Peyer's patch (tissue), 4 donors: ENCODE data around the gene ZNF747. TPM values are rescaled to one million over a fixed set of nuclear protein-coding genes. Genes with fewer than 3 reads are reported as not detected.
"Not testable (repeated sequence)": the region's sequence is repeated elsewhere in the genome, so short reads cannot be mapped to it uniquely, and the experiment has no call there.

Experiments
- DNase-seq, 3 donors: peaks; one replicate each; pipeline ENCODE4 v3.0.0-alpha.2; 2017 to 2019
- H3K27ac ChIP-seq, 4 donors: fragments of 200-600 bp; sonication (generic); one replicate each; pipeline ENCODE4 v1.5.1; 2016 to 2019
- H3K27me3 ChIP-seq, 2 donors: fragments of 200-600 bp; sonication (generic); one replicate each; pipeline ENCODE4 v1.5.1; 2019
- H3K36me3 ChIP-seq, 3 donors: fragments of 200-600 bp; sonication (generic); one replicate each; pipeline ENCODE4 v1.5.1; 2016 to 2019
- H3K4me1 ChIP-seq, 4 donors: fragments of 200-600 bp; sonication (generic); one replicate each; pipeline ENCODE4 v1.5.1; 2016 to 2019
- H3K4me3 ChIP-seq, 4 donors: fragments of 200-600 bp; sonication (generic); 1 replicate in 3 of 4; 2 replicates in 1 of 4; pipeline ENCODE4 v1.5.1; 2016 to 2019; ENCODE audit warnings: mild to moderate bottlenecking in 1 of 4
- H3K9me3 ChIP-seq, 4 donors: fragments of 200-600 bp; sonication (generic); one replicate each; pipeline ENCODE4 v1.5.1; 2016 to 2019; ENCODE audit warnings: mild to moderate bottlenecking in 1 of 4
- POLR2A ChIP-seq, 2 donors: fragments of 450-650 bp; IDR thresholded peaks; one replicate each; pipeline ENCODE4 v1.5.1; 2017; ENCODE audit warnings: antibody characterized with exemption in 2 of 2, mild to moderate bottlenecking in 2 of 2, moderate library complexity in 2 of 2
- total RNA-seq, 4 donors: library from RNA; depleted of rRNA; stranded (reverse); fragments of >200 nt; gene quantifications; one replicate each; pipeline ENCODE4 v1.1.0, GENCODE V29; 2016
- TF ChIP-seq, protein P1 (sequence below), 6 experiments: fragments of 450-650 bp in 4 of 6; fragments of 200-600 bp in 2 of 6; sonication (generic) in 1 of 6; IDR thresholded peaks; one replicate each; pipeline ENCODE4 v1.5.1; 2017 to 2019; ENCODE audit warnings: antibody characterized with exemption in 6 of 6, mild to moderate bottlenecking in 3 of 6, moderate library complexity in 1 of 6

ZNF747 gene
- total RNA-seq, 4 donors from 2014 or later, result 12.4 to 22.8 (median 19.1) TPM

GRCh38 chr16:30539000-30539964, 4.6 kb upstream of the ZNF747 start:
- TF ChIP-seq POLR2A (IDR thresholded peaks at IDR 0.05), result no peak
- TF ChIP-seq, protein P1, sequence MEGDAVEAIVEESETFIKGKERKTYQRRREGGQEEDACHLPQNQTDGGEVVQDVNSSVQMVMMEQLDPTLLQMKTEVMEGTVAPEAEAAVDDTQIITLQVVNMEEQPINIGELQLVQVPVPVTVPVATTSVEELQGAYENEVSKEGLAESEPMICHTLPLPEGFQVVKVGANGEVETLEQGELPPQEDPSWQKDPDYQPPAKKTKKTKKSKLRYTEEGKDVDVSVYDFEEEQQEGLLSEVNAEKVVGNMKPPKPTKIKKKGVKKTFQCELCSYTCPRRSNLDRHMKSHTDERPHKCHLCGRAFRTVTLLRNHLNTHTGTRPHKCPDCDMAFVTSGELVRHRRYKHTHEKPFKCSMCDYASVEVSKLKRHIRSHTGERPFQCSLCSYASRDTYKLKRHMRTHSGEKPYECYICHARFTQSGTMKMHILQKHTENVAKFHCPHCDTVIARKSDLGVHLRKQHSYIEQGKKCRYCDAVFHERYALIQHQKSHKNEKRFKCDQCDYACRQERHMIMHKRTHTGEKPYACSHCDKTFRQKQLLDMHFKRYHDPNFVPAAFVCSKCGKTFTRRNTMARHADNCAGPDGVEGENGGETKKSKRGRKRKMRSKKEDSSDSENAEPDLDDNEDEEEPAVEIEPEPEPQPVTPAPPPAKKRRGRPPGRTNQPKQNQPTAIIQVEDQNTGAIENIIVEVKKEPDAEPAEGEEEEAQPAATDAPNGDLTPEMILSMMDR (IDR thresholded peaks at IDR 0.05), result no peak
- H3K4me1 ChIP-seq, result peaks cover 0 to 25% (median 0%) of the 10 kb centered on the region in 4 donors
- H3K4me3 ChIP-seq, result no peak overlapping the region
- no peak for DNase-seq
- no peak overlapping the region for H3K27ac ChIP-seq
- no peaks in the 10 kb centered on the region for H3K27me3 ChIP-seq
- no peaks in the 10 kb centered on the region for H3K36me3 ChIP-seq
- no peaks in the 10 kb centered on the region for H3K9me3 ChIP-seq

DNA sequence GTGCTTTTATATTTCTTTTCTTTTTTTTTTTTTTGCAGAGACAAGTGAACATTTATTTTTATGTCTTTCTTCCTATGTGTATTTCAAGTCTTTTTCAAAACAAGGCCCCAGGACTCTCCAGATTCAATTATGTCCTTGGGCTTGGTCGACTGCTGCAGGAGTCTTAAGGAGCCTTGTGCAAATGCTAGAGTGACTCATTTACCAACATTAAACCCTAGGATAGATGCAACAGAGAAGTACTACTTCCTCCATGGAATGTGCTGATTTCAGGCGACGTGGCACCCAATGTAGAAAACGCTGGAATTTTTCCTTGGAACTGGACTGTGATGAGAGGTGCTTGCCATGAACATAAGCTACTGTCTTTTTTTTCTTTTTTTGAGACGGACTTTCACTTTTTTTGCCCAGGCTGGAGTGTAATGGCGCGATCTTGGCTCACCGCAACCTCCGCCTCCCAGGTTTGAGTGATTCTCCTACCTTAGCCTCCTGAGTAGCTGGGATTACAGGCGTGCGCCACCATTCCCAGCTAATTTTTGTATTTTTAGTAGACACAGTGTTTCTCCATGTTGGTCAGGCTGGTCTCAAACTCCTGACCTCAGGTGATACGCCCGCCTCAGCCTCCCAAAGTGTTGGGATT, 1.9 kb upstream of the ZNF747 start:
- peaks cover 0 to 27% (median 0%) of the 10 kb centered on the region in 4 donors for H3K4me1 ChIP-seq
- H3K4me3 ChIP-seq, H3K9me3 ChIP-seq, H3K27me3 ChIP-seq, DNase-seq: not testable (repeated sequence)
- peaks cover 0 to 12% (median 0%) of the 10 kb centered on the region in 3 donors for H3K36me3 ChIP-seq
- peak overlapping the region in 1 of 4 donors; percentile 96 for H3K27ac ChIP-seq

DNA sequence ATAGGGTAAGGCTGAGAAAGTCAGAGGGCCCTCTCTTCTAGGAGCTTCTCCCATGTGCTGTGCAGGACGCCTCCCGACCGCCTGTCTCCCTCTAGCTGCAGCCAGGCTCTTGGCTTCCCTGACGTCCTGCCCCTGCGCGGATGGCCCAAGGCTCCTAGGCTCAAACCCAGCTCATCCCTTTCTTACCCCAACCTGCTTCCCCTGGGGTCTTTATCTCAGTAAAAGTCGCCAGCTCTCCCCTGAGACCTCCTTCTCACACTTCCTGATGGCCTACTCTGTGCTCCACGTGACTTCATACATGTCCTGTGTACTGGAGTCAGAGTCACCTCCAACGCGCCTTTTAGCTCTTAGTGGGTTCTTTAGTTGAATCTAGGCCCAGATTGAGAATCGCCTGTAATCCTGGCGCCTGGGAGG, 1.1 kb upstream of the ZNF747 start:
- Histone ChIP-seq H3K9me3 (no peaks in the 10 kb centered on the region), H3K4me3 (peak overlapping the region; percentile 54 to 79 (median 72)), H3K27me3 (no peaks in the 10 kb centered on the region), H3K4me1 (peaks cover 0 to 20% (median 0%) of the 10 kb centered on the region in 4 donors), H3K27ac (peak overlapping the region; percentile 90 to 96 (median 94)), H3K36me3 (peaks cover 0 to 12% (median 0%) of the 10 kb centered on the region in 3 donors)
- TF ChIP-seq, protein P1 (IDR thresholded peaks at IDR 0.05), result peak; percentile 15 to 84 (median 66)
- no peak for TF ChIP-seq POLR2A (IDR thresholded peaks at IDR 0.05)
- peak; percentile 79 to 91 (median 81) for DNase-seq

- no peaks in the 10 kb centered on the region for H3K27me3 ChIP-seq
- peak overlapping the region; percentile 54 to 79 (median 72) for H3K4me3 ChIP-seq
- no peak for TF ChIP-seq POLR2A (IDR thresholded peaks at IDR 0.05)
- peak overlapping the region; percentile 90 to 96 (median 94) for H3K27ac ChIP-seq
- no peaks in the 10 kb centered on the region for H3K9me3 ChIP-seq
- DNase-seq, result no peak
- peaks cover 0 to 15% (median 0%) of the 10 kb centered on the region in 3 donors for H3K36me3 ChIP-seq
- H3K4me1 ChIP-seq, result peaks cover 0 to 19% (median 0%) of the 10 kb centered on the region in 4 donors
These were observed 583 bp upstream of the ZNF747 start for GRCh38 chr16:30535106-30535776.

DNA sequence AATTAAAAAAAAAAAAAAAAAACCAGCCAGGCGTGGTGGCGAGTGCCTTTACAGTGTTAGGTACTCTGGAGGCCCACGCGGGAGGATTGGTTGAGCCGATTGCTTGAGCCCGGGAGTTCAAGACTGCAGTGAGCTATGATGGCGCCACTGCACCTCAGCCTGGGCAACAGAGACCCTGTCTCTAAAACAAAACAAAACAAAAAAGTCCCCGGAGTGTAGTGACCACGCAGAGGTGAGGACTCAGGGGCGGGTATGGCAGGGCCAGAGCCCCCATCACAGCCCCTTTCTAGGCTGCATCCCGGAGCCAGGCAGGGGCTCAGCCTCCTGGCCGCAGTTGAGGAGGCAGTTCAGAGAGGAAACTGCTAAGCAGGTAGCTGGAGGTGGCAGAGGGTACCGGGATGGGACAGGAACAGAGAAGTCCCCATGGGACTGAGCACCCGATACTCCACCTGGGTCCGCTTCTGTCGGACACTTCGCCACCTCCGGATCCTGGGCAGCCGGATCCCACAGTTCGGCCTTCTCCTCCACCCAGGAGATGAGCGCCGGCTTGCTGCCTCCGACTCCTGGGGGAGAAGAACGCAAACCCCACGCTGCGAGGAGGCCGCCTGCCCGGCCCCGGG, 800 bp downstream of the ZNF747 start:
- no peaks in the 10 kb centered on the region for H3K27me3 ChIP-seq
- peaks cover 0 to 19% (median 0%) of the 10 kb centered on the region in 4 donors for H3K4me1 ChIP-seq
- peaks cover 0 to 15% (median 0%) of the 10 kb centered on the region in 3 donors for H3K36me3 ChIP-seq
- H3K9me3 ChIP-seq, result no peaks in the 10 kb centered on the region
- H3K4me3 ChIP-seq, result peak overlapping the region; percentile 54 to 79 (median 72)
- TF ChIP-seq POLR2A (IDR thresholded peaks at IDR 0.05), result no peak
- TF ChIP-seq, protein P1 (IDR thresholded peaks at IDR 0.05), result no peak
- DNase-seq, result no peak
- H3K27ac ChIP-seq, result peak overlapping the region; percentile 90 to 96 (median 94)

GRCh38 chr16:30533146-30533522, 1.5 kb downstream of the ZNF747 start:
- Histone ChIP-seq H3K36me3 (peaks cover 0 to 15% (median 0%) of the 10 kb centered on the region in 3 donors), H3K27ac (no peak overlapping the region), H3K4me3 (peak overlapping the region in 2 of 4 donors; percentile 71 to 79), H3K27me3 (no peaks in the 10 kb centered on the region), H3K9me3 (no peaks in the 10 kb centered on the region), H3K4me1 (peaks cover 0 to 19% (median 0%) of the 10 kb centered on the region in 4 donors)
- TF ChIP-seq, protein P1 (IDR thresholded peaks at IDR 0.05), result no peak
- no peak for TF ChIP-seq POLR2A (IDR thresholded peaks at IDR 0.05)
- DNase-seq, result no peak
